Measurements from ENCODE around the gene ACTR2.

GRCh38 chr2:65293376-65293775 lies 65.7 kb downstream of the ACTR2 start:
- TF ChIP-seq, protein P1, sequence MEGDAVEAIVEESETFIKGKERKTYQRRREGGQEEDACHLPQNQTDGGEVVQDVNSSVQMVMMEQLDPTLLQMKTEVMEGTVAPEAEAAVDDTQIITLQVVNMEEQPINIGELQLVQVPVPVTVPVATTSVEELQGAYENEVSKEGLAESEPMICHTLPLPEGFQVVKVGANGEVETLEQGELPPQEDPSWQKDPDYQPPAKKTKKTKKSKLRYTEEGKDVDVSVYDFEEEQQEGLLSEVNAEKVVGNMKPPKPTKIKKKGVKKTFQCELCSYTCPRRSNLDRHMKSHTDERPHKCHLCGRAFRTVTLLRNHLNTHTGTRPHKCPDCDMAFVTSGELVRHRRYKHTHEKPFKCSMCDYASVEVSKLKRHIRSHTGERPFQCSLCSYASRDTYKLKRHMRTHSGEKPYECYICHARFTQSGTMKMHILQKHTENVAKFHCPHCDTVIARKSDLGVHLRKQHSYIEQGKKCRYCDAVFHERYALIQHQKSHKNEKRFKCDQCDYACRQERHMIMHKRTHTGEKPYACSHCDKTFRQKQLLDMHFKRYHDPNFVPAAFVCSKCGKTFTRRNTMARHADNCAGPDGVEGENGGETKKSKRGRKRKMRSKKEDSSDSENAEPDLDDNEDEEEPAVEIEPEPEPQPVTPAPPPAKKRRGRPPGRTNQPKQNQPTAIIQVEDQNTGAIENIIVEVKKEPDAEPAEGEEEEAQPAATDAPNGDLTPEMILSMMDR (IDR thresholded peaks at IDR 0.05): no peak
- TF ChIP-seq POLR2A (IDR thresholded peaks at IDR 0.05): no peak
